HG03135 (cell line): ENCODE results near the gene CAMLG.
"Not testable (repeated sequence)": the region's sequence is repeated elsewhere in the genome, so short reads cannot be mapped to it uniquely, and the experiment has no call there.

Experiments
- ATAC-seq: cut with Tn5 transposase; IDR thresholded peaks from one replicate; pipeline ENCODE4 v1.9.1; 2021; ENCODE audit warnings: mild to moderate bottlenecking, moderate library complexity; ENCODE audit not compliant: unreplicated experiment

CAMLG gene

GRCh38 chr5:134738133-134738962, at the start of gene CAMLG:
Gene CAMLG, plus strand, starts transcription at chr5:134738548. Its CDS starts 73 bp downstream, at chr5:134738621.
- peak; percentile 97 for ATAC-seq

- not testable (repeated sequence) for ATAC-seq
Measured at GRCh38 chr5:134690144-134690543, 48.2 kb upstream of the CAMLG start.

- no peak for ATAC-seq
Measured at GRCh38 chr5:134692722-134693121, 45.6 kb upstream of the CAMLG start.

- ATAC-seq = no peak
Measured at GRCh38 chr5:134708301-134708700, 30.0 kb upstream of the CAMLG start.

GRCh38 chr5:134714120-134714519, 24.2 kb upstream of the CAMLG start:
- ATAC-seq = no peak

- ATAC-seq = no peak
Measured at GRCh38 chr5:134714541-134714940, 23.8 kb upstream of the CAMLG start.

GRCh38 chr5:134715466-134715865, 22.9 kb upstream of the CAMLG start:
- not testable (repeated sequence) for ATAC-seq

- no peak for ATAC-seq
Measured at GRCh38 chr5:134724872-134725271, 13.5 kb upstream of the CAMLG start.

- ATAC-seq = no peak
Measured at GRCh38 chr5:134732819-134733218, 5.5 kb upstream of the CAMLG start.

- no peak for ATAC-seq
Measured at GRCh38 chr5:134735243-134735642, 3.1 kb upstream of the CAMLG start.

- no peak for ATAC-seq
Measured at GRCh38 chr5:134736173-134736812, 2.1 kb upstream of the CAMLG start.

- no peak for ATAC-seq
Measured at GRCh38 chr5:134738963-134739661, 764 bp downstream of the CAMLG start.

GRCh38 chr5:134741052-134741451, 2.7 kb downstream of the CAMLG start:
- ATAC-seq = no peak

- ATAC-seq = no peak
Measured at GRCh38 chr5:134742134-134742533, 3.8 kb downstream of the CAMLG start.

GRCh38 chr5:134749415-134749814, 11.1 kb downstream of the CAMLG start:
- no peak for ATAC-seq

- ATAC-seq = peak; percentile 19
Measured at GRCh38 chr5:134758176-134758503, 19.8 kb downstream of the CAMLG start.

- ATAC-seq = peak; percentile 96
Measured at GRCh38 chr5:134758504-134759341, 20.4 kb downstream of the CAMLG start, which contains the start of gene DDX46. Gene DDX46, plus strand, starts transcription at chr5:134758779. Its CDS starts 160 bp downstream, at chr5:134758939.

- ATAC-seq = not testable (repeated sequence)
Measured at GRCh38 chr5:134767528-134768291, 29.4 kb downstream of the CAMLG start.

- no peak for ATAC-seq
Measured at GRCh38 chr5:134769206-134769605, 30.9 kb downstream of the CAMLG start.
